IPS-NIHi7 (cell line): Measurements from ENCODE around the gene ITGB1.
A peak's percentile ranks its signal among the peaks of the same experiment; 100 is the strongest.

Experiments used
- DNase-seq: peaks from one replicate; pipeline ENCODE4 v3.0.0; 2012; ENCODE audit warnings: mixed read lengths; ENCODE audit errors: extremely low spot score

The ITGB1 gene

DNA sequence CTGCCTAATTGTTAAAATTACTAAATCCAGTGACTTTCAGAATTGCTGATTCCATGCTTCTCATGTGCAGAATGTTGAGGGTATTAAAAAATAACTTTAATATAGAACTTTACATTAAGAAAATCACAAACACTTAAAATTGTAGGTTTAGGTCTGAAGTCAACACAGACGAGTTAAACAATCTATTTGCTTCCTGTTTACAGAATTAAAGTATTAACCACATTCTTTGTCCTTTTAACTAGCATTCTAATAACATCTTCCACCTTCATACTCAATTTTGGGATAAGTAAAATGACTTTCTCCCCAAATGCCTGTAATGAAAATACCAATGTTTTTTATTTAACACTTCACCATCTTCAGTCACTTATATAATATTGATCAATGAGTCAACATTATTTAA lies 2.2 kb downstream of the ITGB1 start:
- DNase-seq = no peak

DNA sequence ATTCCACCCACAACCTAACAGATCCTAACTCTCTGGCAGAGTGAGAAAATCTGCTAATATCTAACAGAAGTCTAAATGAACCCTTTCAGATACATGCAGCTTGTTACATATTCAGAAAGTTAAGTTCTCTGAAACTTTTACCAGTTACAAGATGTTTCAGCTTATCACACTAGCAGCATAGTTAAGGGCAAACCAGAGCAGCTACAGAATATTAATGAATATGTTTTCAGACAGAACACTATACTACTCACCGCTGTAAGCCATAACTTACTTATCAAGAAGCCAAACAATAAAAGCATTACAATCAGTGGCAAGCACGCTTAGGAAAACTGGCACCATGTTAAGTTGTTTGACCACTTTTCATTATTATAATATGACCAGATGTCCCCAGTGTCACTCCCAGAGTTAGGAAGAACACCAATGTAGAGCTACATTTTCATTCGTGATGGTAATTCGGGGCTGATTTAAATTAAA lies 2.7 kb downstream of the ITGB1 start:
- no peak for DNase-seq

DNA sequence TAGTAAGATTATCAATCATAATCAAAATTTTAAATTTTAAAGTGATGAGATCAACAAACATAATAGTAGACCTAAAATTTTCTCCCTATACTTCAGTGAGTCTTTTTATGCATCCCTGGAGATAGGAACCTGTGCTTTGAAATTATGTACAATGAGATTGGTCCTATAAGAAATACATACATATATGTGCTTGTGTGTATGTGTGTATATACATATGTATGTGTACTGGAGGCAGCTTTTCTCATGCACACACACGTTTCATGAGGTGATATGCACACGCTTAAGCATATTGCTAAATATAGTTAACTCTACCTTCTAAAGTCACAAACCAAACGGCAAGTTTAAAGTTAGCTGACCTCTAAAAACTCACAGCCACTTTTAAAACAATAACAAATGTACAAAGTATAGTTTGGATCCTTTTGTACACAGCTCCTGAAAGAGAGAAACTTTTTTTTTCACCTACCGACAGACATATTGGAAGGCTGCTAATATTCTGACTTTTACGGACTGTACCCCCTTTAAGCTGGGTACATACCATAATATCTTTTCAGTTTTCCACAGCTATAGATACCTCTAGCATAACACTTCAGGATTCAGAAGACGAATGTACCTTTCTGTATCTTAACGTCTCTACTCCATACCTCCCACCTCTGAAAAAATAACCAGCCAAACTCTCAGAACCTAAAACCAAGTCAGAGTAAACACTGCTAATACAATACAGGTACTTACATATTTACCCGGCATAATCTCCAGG lies 3.3 kb downstream of the ITGB1 start:
- no peak for DNase-seq

DNA sequence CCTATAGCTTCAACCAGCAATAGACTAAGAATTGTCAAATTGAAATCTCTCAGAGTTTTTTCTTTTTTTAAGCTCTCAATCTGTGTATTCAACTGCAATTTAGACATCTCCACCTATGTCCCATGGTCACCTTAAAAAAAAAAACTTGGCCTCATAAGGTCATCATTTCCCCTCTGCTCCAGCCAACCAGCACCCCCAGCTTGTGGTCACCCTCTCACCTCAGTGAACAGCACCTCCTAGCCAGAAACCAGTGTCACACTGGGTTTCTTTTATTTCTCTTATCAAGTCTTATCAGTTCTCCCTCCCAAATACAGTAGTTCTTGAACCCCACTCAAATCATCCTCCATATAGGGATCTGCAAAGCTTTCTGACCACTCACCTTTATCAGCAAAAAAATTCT lies 4.0 kb downstream of the ITGB1 start:
- DNase-seq = no peak

DNA sequence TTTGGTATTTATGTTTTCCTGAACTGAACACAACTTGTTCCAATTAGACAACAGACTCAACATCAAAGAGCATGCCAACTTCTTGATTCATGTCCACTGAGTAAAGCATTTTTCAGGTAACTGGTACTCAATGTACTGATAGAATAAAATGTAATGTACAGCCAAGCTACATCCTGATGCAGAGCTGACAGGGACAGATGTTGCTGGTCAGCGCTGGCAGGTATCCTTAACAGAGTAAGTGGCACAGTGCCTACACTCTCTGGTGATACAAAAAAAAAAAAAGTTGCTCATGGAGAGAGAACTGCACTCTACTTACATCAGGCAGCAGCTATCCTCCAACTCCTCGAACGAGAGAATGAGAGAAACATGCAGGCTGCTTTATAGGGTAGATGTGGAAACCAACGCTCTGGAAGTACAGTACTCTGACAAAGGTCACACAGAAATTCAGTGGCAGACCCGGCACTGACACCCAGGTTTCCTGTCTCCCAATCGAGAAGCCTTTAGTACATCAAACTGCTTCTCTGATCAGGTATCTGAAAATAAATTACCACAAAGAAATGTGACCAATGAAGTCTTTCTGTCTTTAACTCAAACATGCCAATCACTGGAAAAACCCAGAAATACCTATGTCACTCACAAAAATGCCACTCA lies 4.6 kb downstream of the ITGB1 start:
- no peak for DNase-seq

DNA sequence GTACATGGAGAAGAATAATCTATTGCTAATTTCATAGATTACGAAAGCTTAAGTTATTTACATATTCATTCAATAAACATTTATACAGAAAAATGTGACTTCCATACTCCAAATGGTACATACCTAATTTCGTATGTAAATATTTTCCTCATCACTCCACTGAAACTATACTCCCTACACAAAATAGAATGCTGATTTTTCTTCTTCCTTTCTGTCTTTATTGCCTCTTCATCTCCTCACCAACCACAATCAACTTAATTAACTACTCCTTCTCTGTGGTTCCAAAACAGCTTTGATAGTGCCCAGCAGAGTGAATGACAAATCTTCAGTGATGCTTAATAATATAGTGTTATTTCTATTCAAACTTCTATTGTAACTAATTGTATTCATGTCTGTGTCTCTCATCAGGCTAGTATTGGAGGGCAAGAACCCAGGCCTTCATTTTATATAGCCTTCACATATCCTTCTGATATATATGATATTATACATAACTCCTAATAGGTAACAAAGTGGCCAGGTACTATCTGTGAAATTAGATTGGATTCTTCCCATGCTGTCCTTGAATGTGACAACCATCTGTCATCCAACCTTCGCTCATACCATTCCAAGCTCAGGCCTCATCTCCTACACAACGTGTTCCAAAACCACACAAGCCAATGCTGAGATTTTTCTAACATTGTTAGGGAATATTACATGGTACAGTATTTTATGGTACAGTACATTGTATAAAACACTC lies 5.3 kb downstream of the ITGB1 start:
- DNase-seq = no peak

- no peak for DNase-seq
Measured at GRCh38 chr10:32952094-32952493, 5.9 kb downstream of the ITGB1 start.

DNA sequence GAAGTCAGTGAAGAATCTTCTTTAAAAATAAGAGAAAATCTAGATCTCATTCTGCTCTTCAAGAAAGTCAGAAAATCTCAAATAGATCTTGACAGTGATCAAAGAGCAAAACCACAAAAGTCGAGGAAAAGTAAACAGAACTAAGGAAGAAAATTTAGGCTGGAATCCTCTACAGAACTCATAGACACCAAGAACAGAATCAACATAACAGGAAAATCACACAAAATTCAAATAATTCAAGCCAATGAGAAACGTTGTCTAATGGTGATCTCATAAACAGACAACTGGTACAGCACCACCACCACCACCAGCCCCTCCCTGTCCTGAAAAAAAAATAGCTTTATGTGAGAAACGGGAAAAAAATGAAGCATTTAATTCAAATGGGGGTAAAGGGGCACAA lies 6.9 kb downstream of the ITGB1 start:
- no peak for DNase-seq

- DNase-seq = no peak
Measured at GRCh38 chr10:32950591-32951108, 7.4 kb downstream of the ITGB1 start.

DNA sequence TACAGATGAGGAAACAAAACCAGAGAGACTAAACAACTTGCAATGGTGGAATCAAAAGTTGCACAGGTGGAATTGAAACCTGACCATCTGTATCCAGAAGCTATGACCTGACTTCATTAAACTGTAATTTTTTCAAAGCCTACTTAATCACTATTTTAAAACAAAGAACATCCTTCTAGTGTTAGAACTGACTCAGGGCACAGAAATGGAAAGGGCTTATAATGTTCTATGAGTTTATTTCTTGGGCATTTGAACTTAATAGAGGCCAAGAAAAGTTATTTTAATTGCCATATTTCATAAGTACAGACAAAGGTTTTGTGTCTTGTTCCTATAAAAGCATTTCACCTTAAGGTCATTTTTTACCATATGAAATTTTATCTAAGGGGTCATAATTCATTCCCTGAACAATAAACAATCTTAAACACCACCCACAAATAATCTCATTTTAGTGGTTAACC lies 8.8 kb downstream of the ITGB1 start:
- no peak for DNase-seq

DNA sequence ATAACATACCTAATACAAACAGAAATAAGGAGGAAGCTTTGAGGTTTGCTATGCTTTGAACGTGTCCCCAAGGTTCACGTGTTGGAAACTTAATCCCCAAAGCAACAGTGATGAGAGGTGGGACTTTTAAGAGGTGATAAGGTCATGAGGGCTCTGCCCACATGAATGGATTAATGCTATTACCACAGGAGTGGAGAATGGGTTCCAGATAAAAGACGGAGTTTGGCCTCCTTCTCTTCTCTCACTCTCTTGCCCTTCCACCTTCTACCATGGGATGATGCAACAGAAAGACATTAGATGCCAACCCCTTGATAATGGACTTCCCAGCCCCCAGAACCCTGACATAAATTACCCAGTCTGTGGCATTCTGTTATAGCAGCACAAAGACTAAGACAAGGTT lies 9.6 kb downstream of the ITGB1 start:
- DNase-seq = no peak

DNA sequence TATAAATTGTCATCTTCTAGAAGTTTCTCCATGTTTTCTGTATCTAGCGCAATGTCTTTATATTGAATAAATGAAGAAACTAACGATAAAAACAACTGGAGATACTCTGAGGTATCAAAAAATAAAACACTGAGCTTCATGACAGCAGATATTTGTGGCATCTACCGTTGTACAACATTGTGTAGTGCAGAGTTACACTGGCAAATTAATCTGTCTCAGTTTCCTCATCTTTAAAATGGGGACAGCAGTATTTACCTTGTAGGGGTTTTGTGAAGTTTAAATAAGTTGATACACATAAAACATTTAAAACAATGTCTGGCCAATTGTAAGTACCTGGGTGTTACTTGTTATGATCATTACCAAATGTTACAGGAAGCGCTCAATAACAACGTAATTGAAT lies 10.4 kb downstream of the ITGB1 start:
- no peak for DNase-seq

- no peak for DNase-seq
Measured at GRCh38 chr10:32946108-32946507, 11.9 kb downstream of the ITGB1 start.

- DNase-seq = peak; percentile 24
Measured at GRCh38 chr10:32943854-32944661, 14.0 kb downstream of the ITGB1 start.

GRCh38 chr10:32943395-32943794 lies 14.6 kb downstream of the ITGB1 start:
- DNase-seq = no peak

DNA sequence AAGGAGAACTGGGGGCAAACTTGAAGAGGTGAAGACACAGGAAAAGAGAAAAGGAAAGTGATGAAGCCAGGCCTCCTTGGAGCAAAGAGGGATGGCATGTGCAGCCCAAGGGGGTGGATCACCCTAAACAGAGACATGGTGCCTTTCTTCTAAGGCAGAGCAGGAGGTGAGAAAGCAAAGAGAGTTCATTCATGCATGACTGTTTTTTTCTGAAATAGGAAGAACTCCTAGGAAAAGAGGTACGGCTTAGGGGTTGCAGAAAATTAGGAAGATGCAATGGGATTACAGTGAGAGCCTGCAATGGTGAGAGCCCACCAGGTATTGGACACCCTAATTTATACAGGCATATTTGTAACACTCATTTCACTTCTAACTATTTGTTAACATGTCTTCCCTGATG lies 15.9 kb downstream of the ITGB1 start:
- no peak for DNase-seq

GRCh38 chr10:32941357-32941756 lies 16.7 kb downstream of the ITGB1 start:
- DNase-seq = no peak

- DNase-seq = no peak
Measured at GRCh38 chr10:32940321-32941301, 17.4 kb downstream of the ITGB1 start.

- DNase-seq = no peak
Measured at GRCh38 chr10:32939296-32940111, 18.5 kb downstream of the ITGB1 start.
